ENCODE data around the gene UCK2. TPM values are rescaled to one million over a fixed set of nuclear protein-coding genes. Genes with fewer than 3 reads are reported as not detected.

UCK2 gene
- total RNA-seq, 1 experiment from 2014 or later, result 77.9 TPM

DNA sequence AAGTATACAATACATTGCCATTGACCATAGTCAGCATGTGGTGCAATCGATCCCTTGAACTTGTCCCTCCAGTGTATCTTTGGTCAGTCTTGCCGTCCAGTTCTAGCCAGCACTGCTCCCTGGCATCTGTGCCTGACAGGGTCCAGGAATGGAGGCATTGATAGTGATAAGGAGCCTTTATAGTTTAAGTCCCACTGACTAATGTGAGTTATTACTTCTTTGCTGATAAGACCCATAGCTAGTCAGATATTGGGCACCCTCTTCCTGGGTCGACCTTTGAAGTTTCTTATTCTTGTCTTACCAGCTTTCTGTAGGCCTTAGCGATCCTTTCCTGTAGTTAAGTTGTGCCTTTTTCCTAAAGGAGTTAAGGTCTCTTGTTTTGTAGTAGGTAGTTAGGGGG is 13.0 kb downstream of the UCK2 start:
- H3K4me1 Mint-ChIP-seq, result peaks cover 63 to 67% of the 10 kb centered on the region in 2 experiments
- no peaks in the 10 kb centered on the region for H4K20me1 ChIP-seq (ENCODE audit: control insufficient read depth, insufficient read depth, insufficient read length)

More for the DNA sequence above, 13.0 kb downstream of the UCK2 start:
- Histone ChIP-seq H3K4ac (ENCODE audit: low read depth, low read length) (no peak overlapping the region), H2BK20ac (ENCODE audit: low read depth, low read length, poor library complexity, severe bottlenecking) (no peak overlapping the region), H2BK5ac (ENCODE audit: insufficient read length, low read length) (no peak overlapping the region), H4K5ac (ENCODE audit: insufficient read length, low read depth, low read length) (no peak overlapping the region), H3K79me1 (ENCODE audit: insufficient read depth, low read depth, low read length, poor library complexity, severe bottlenecking) (peaks cover 6% of the 10 kb centered on the region), H2AFZ (ENCODE audit: low read length) (no peak overlapping the region), H3K14ac (ENCODE audit: insufficient read depth, low read length) (no peak overlapping the region), H3K4me1 (ENCODE audit: insufficient read depth, low read length) (peaks cover 16% of the 10 kb centered on the region; the same call in 1 of the 2 replicates), H4K91ac (ENCODE audit: insufficient read length, low read depth, low read length) (no peak overlapping the region), H4K8ac (replicated peaks; ENCODE audit: insufficient read length, low read depth, low read length) (no peak overlapping the region), H3T11ph (ENCODE audit: low read length) (no peak overlapping the region), H3K23me2 (ENCODE audit: insufficient read length, low read depth, low read length, poor library complexity, severe bottlenecking) (no peaks in the 10 kb centered on the region), H3K23ac (ENCODE audit: insufficient read length, low read depth, low read length) (no peak overlapping the region), H3K4me2 (ENCODE audit: insufficient read depth, insufficient read length, low read length) (no peak overlapping the region), H3K56ac (ENCODE audit: insufficient read length, low read depth, low read length) (no peak overlapping the region), H3K27ac (ENCODE audit: insufficient read length, low read depth, low read length) (no peak overlapping the region), H3K18ac (ENCODE audit: insufficient read length, low read depth, low read length) (no peak overlapping the region), H2BK120ac (ENCODE audit: low read depth, low read length, poor library complexity, severe bottlenecking) (no peak overlapping the region), H2AK5ac (ENCODE audit: insufficient read length, low read length) (no peak overlapping the region), H3K27me3 (ENCODE audit: insufficient read depth, low read length) (no peaks in the 10 kb centered on the region), H2BK12ac (ENCODE audit: insufficient read length, low read depth, low read length) (no peak overlapping the region), H2BK15ac (ENCODE audit: low read depth, low read length) (no peak overlapping the region), H3K9ac (ENCODE audit: extremely low read depth, insufficient read length, low read length) (no peak overlapping the region), H3K9me3 (ENCODE audit: control insufficient read depth, low read depth, low read length) (no peaks in the 10 kb centered on the region), H3K79me2 (ENCODE audit: insufficient read depth, low read length) (peaks cover 77% of the 10 kb centered on the region; the same call in 1 of the 2 replicates)
- DNase-seq, result no peak
- H3K9me3 Mint-ChIP-seq, result no peaks in the 10 kb centered on the region
- no peaks in the 10 kb centered on the region for H3K27me3 Mint-ChIP-seq (ENCODE audit: low read depth)
- H3K36me3 Mint-ChIP-seq (ENCODE audit: insufficient read depth in 1 of 3, low read depth in 3 of 3), result peaks cover 0 to 12% (median 4%) of the 10 kb centered on the region in 3 experiments; a peak in 5 of 7 replicates
- no CpG with 5 or more reads among the region's 4 CpGs for whole genome bisulfite sequencing (ENCODE audit: extremely low coverage, insufficient read length, low lambda C conversion rate)
- H3K4me3 Mint-ChIP-seq, result no peak overlapping the region
- H3K27ac Mint-ChIP-seq, result no peak overlapping the region; a peak in 1 of 7 replicates
- TF ChIP-seq, protein P1, sequence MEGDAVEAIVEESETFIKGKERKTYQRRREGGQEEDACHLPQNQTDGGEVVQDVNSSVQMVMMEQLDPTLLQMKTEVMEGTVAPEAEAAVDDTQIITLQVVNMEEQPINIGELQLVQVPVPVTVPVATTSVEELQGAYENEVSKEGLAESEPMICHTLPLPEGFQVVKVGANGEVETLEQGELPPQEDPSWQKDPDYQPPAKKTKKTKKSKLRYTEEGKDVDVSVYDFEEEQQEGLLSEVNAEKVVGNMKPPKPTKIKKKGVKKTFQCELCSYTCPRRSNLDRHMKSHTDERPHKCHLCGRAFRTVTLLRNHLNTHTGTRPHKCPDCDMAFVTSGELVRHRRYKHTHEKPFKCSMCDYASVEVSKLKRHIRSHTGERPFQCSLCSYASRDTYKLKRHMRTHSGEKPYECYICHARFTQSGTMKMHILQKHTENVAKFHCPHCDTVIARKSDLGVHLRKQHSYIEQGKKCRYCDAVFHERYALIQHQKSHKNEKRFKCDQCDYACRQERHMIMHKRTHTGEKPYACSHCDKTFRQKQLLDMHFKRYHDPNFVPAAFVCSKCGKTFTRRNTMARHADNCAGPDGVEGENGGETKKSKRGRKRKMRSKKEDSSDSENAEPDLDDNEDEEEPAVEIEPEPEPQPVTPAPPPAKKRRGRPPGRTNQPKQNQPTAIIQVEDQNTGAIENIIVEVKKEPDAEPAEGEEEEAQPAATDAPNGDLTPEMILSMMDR (conservative IDR thresholded peaks at IDR 0.05), result no peak
